Measurements from ENCODE around the gene H2BW2. TPM values are rescaled to one million over a fixed set of nuclear protein-coding genes. Genes with fewer than 3 reads are reported as not detected.
"Not testable (repeated sequence)": the region's sequence is repeated elsewhere in the genome, so short reads cannot be mapped to it uniquely, and the experiment has no call there.

Gene H2BW2
- total RNA-seq, 2 donors from 2014 or later, result not detected

DNA sequence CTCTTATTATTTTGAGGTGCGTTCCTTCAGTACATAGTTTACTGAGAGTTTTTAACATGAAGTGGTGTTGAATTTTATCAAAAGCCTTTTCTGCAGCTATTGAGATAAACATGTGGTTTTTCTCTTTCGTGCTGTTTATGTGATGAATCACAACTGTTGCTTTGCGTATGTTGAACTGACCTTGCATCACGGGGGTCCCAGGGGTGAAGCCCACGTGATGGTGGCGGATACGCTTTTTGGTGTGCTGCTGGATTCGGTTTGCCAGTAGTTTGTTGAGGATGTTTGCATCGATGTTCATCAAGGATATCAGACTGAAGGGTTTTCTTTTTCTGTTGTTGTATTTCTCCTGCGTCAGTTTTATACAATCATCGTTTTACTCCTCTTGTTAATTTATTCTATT lies 21.6 kb upstream of the H2BW2 start:
- TF ChIP-seq, protein P1, sequence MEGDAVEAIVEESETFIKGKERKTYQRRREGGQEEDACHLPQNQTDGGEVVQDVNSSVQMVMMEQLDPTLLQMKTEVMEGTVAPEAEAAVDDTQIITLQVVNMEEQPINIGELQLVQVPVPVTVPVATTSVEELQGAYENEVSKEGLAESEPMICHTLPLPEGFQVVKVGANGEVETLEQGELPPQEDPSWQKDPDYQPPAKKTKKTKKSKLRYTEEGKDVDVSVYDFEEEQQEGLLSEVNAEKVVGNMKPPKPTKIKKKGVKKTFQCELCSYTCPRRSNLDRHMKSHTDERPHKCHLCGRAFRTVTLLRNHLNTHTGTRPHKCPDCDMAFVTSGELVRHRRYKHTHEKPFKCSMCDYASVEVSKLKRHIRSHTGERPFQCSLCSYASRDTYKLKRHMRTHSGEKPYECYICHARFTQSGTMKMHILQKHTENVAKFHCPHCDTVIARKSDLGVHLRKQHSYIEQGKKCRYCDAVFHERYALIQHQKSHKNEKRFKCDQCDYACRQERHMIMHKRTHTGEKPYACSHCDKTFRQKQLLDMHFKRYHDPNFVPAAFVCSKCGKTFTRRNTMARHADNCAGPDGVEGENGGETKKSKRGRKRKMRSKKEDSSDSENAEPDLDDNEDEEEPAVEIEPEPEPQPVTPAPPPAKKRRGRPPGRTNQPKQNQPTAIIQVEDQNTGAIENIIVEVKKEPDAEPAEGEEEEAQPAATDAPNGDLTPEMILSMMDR (IDR thresholded peaks at IDR 0.05), result no peak
- ATAC-seq (ENCODE audit: insufficient number of reproducible peaks, low FRiP score, low read depth), result no peak

DNA sequence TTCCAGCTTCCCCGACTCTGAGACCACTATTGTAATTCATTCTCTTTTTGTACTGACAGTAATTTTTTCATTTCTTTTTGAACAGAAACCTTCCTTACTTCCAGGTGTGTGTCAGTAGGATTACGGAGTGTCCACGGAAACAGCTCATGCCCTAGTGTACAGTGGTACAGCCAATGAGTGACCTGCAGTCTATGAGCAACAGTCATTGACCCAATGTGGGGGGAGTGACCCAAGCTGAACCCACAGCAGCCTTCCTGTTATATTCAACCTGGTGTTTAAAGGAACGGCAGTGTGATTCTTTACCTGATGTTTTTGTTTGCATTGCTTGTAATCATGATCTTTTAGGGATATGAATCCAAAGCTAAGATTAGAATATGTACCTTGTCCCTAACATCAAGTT lies 1.2 kb downstream of the H2BW2 start:
- ATAC-seq (ENCODE audit: insufficient number of reproducible peaks, low FRiP score, low read depth) (no peak), DNase-seq (ENCODE audit: low spot score) (no peak)
- TF ChIP-seq, protein P1 (IDR thresholded peaks at IDR 0.05), result no peak
- Histone ChIP-seq H3K36me3 (no peaks in the 10 kb centered on the region), H3K4me3 (no peak overlapping the region), H3K27me3 (replicated peaks; ENCODE audit: insufficient read depth) (no peaks in the 10 kb centered on the region), H3K9me3 (no peaks in the 10 kb centered on the region), H3K27ac (no peak overlapping the region), H3K4me1 (ENCODE audit: control insufficient read depth in 1 of 2, low read depth in 2 of 2) (no peaks in the 10 kb centered on the region)

More for the DNA sequence above, 21.6 kb upstream of the H2BW2 start:
- H3K27ac ChIP-seq, result no peak overlapping the region
- H3K9me3 ChIP-seq, result no peaks in the 10 kb centered on the region
- no peaks in the 10 kb centered on the region for H3K36me3 ChIP-seq
- no peaks in the 10 kb centered on the region for H3K27me3 ChIP-seq (replicated peaks; ENCODE audit: insufficient read depth)
- no peaks in the 10 kb centered on the region for H3K4me1 ChIP-seq (ENCODE audit: control insufficient read depth in 1 of 2, low read depth in 2 of 2)
- H3K4me3 ChIP-seq, result no peak overlapping the region
- DNase-seq (ENCODE audit: low spot score), result no peak

GRCh38 chrX:104045642-104046041 lies 5.9 kb downstream of the H2BW2 start:
- ATAC-seq (ENCODE audit: insufficient number of reproducible peaks, low FRiP score, low read depth) (no peak), DNase-seq (ENCODE audit: low spot score) (no peak)
- H3K27ac ChIP-seq, result no peak overlapping the region
- H3K36me3 ChIP-seq, result no peaks in the 10 kb centered on the region
- H3K27me3 ChIP-seq (replicated peaks; ENCODE audit: insufficient read depth), result no peaks in the 10 kb centered on the region
- no peaks in the 10 kb centered on the region for H3K9me3 ChIP-seq
- TF ChIP-seq, protein P1 (IDR thresholded peaks at IDR 0.05), result no peak
- no peaks in the 10 kb centered on the region for H3K4me1 ChIP-seq (ENCODE audit: control insufficient read depth in 1 of 2, low read depth in 2 of 2)
- no peak overlapping the region for H3K4me3 ChIP-seq

DNA sequence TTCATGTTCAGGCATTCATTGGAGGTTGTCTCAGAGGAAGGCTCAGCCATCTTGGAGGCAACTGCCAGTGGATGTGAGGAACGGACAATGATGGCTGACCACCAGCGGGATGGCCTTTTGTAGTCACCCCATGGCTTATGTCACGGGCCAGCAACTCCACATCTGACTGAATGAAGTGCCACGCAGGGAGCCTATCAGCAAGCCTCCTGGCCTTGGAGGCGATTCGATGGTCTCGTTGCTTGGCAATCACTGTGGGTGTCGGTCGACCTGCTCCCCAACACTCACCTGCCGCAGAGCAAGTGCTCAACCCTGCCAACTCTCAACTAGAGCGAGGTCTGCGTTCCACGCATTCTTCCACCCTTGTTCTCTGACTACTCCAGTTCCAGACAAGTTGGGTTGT lies 7.4 kb downstream of the H2BW2 start:
- H3K27ac ChIP-seq, result no peak overlapping the region
- H3K4me3 ChIP-seq, result no peak overlapping the region
- H3K4me1 ChIP-seq (ENCODE audit: control insufficient read depth in 1 of 2, low read depth in 2 of 2), result no peaks in the 10 kb centered on the region
- TF ChIP-seq, protein P1 (IDR thresholded peaks at IDR 0.05), result no peak
- H3K27me3 ChIP-seq (replicated peaks; ENCODE audit: insufficient read depth), result no peaks in the 10 kb centered on the region
- ATAC-seq (ENCODE audit: insufficient number of reproducible peaks, low FRiP score, low read depth) (no peak), DNase-seq (ENCODE audit: low spot score) (no peak)
- no peaks in the 10 kb centered on the region for H3K36me3 ChIP-seq
- H3K9me3 ChIP-seq, result no peaks in the 10 kb centered on the region

GRCh38 chrX:104054956-104055355 lies 15.2 kb downstream of the H2BW2 start:
- not testable (repeated sequence) for H3K27me3 ChIP-seq (replicated peaks; ENCODE audit: insufficient read depth); ATAC-seq (ENCODE audit: insufficient number of reproducible peaks, low FRiP score, low read depth); DNase-seq (ENCODE audit: low spot score); H3K36me3 ChIP-seq; H3K9me3 ChIP-seq; H3K27ac ChIP-seq; H3K4me1 ChIP-seq (ENCODE audit: control insufficient read depth in 1 of 2, low read depth in 2 of 2); H3K4me3 ChIP-seq

DNA sequence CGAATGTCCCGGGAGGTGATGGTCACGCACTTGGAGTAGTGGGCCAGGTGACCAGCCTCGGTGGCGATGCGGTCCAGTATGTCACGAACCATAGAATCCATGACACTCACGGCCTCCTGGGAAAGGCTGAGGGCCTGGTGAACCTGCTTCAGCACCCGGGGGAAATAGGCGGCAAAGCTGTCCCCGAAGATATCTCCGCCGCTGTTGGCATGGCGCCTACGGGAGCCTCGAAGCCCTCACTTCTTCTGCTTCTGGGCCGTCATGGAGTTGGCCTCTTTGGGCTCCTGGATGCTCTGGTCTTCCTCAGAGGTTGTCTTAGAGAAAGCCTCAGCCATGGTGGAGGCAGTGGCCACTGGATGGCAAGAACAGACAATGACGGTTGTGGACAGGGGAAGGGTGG lies 22.9 kb downstream of the H2BW2 start:
- H3K27ac ChIP-seq; H3K27me3 ChIP-seq (replicated peaks; ENCODE audit: insufficient read depth); ATAC-seq (ENCODE audit: insufficient number of reproducible peaks, low FRiP score, low read depth); H3K9me3 ChIP-seq; H3K4me1 ChIP-seq (ENCODE audit: control insufficient read depth in 1 of 2, low read depth in 2 of 2); DNase-seq (ENCODE audit: low spot score); H3K36me3 ChIP-seq; H3K4me3 ChIP-seq: not testable (repeated sequence)

DNA sequence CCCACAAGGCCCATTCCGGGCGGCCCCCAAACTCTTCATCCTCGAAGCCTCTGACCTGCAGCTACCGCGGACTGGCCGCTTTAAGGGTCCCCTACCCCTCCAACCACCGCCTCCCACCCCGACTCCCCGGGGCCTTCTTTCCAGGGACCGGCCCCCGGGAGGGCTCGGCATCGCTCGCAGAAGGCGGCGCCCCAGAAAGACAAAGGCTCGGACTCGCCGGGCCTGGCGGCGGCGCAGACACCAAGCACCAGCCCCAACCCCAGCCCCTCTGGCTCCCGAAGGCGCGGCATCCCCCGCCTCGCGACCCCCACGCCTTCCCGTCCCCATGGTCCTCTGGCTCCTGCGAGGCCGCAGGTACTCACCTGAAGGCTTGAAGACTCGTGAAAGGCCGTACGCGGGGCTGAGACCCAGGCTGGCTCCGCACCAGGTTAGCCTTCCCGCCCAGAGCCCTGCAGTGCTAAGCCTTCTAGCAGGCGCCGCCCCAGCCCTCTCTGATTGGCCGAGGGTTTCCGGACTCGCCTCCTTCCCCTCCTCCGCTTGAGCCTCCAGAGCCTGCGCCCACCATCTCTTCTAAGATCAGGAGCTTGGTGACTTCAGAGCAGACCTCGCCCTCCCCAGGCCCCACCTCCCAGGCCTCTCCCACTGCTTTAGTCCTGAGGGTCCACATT lies 36.2 kb downstream of the H2BW2 start, which contains the start of gene TMSB15C:
Gene TMSB15C, minus strand, starts transcription at position 459 of the 668 bp plus-strand sequence.
- not testable (repeated sequence) for DNase-seq (ENCODE audit: low spot score); H3K36me3 ChIP-seq

GRCh38 chrX:104077854-104078253 lies 38.1 kb downstream of the H2BW2 start:
- H3K36me3 ChIP-seq; H3K9me3 ChIP-seq; H3K4me3 ChIP-seq; H3K4me1 ChIP-seq (ENCODE audit: control insufficient read depth in 1 of 2, low read depth in 2 of 2); H3K27ac ChIP-seq; ATAC-seq (ENCODE audit: insufficient number of reproducible peaks, low FRiP score, low read depth); H3K27me3 ChIP-seq (replicated peaks; ENCODE audit: insufficient read depth); DNase-seq (ENCODE audit: low spot score): not testable (repeated sequence)

More for the DNA sequence above, 36.2 kb downstream of the H2BW2 start, which contains the start of gene TMSB15C:
- H3K27ac ChIP-seq; H3K27me3 ChIP-seq (replicated peaks; ENCODE audit: insufficient read depth); H3K9me3 ChIP-seq; H3K4me1 ChIP-seq (ENCODE audit: control insufficient read depth in 1 of 2, low read depth in 2 of 2); ATAC-seq (ENCODE audit: insufficient number of reproducible peaks, low FRiP score, low read depth); H3K4me3 ChIP-seq: not testable (repeated sequence)
